ENCODE data around the gene DGKI. TPM values are rescaled to one million over a fixed set of nuclear protein-coding genes. Genes with fewer than 3 reads are reported as not detected.

DGKI gene
- total and polyA plus RNA-seq, 4 donors, result 0.01 to 0.37 (median 0.31) TPM

DNA sequence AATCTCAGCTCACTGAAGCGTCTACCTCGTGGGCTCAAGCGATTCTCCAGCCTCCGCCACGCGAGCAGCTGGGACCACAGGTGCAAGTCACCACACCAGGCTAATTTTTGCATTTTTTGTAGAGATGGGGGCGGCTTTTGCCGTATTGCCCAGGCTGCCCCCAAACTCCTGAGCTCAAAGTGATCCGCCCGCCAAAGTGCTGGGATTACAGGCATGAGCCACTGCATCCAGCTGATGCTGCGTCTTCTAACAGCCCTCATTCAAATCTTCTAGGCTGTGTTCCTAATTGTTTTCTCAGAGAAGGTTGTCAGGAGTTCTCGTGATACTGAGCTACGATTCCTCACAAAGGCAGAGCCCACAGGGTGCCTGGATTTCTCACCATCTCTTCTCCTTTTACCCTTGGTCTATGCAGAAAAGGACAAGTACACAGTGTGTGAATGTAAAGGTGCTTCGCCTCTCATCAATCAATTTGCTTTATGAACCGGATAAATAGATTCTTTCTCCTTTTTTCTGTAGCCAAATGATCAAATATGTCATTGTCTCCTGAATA, 255.9 kb downstream of the DGKI start:
- no peaks in the 10 kb centered on the region for H3K9me3 ChIP-seq (ENCODE audit: control insufficient read depth in 4 of 4, low read length in 3 of 4)
- DNase-seq (ENCODE audit: low spot score), result no peak
- H3K36me3 ChIP-seq (ENCODE audit: control insufficient read depth in 4 of 4, insufficient read depth in 3 of 4, low read depth in 1 of 4, low read length in 3 of 4), result no peaks in the 10 kb centered on the region
- WGBS, result 88% methylated on average over 15 of the region's 15 CpGs
- H3K9ac ChIP-seq (ENCODE audit: low read depth in 1 of 2, low read length in 2 of 2), result no peak overlapping the region
- peaks cover 0 to 2% (median under 1%) of the 10 kb centered on the region in 4 donors for H3K4me1 ChIP-seq (ENCODE audit: control insufficient read depth in 4 of 4, insufficient read depth in 4 of 4, low read length in 3 of 4)
- H3K27me3 ChIP-seq (ENCODE audit: control insufficient read depth in 4 of 4, insufficient read depth in 4 of 4, low read length in 3 of 4), result no peaks in the 10 kb centered on the region
- TF ChIP-seq RAD21 (IDR thresholded peaks at IDR 0.05) (no peak), JUND (IDR thresholded peaks at IDR 0.05) (no peak), FOXA1 (IDR thresholded peaks at IDR 0.05) (no peak), NR2F2 (IDR thresholded peaks at IDR 0.05) (no peak), RXRA (IDR thresholded peaks at IDR 0.05) (no peak), HNF4A (conservative IDR thresholded peaks at IDR 0.05) (no peak), HNF4G (IDR thresholded peaks at IDR 0.05) (no peak), EGR1 (IDR thresholded peaks at IDR 0.05; ENCODE audit: low read depth in 2 of 2) (no peak), FOXA2 (IDR thresholded peaks at IDR 0.05) (no peak)
- TF ChIP-seq, protein P1, sequence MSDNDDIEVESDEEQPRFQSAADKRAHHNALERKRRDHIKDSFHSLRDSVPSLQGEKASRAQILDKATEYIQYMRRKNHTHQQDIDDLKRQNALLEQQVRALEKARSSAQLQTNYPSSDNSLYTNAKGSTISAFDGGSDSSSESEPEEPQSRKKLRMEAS (IDR thresholded peaks at IDR 0.05), result no peak
- TF ChIP-seq, protein P2, sequence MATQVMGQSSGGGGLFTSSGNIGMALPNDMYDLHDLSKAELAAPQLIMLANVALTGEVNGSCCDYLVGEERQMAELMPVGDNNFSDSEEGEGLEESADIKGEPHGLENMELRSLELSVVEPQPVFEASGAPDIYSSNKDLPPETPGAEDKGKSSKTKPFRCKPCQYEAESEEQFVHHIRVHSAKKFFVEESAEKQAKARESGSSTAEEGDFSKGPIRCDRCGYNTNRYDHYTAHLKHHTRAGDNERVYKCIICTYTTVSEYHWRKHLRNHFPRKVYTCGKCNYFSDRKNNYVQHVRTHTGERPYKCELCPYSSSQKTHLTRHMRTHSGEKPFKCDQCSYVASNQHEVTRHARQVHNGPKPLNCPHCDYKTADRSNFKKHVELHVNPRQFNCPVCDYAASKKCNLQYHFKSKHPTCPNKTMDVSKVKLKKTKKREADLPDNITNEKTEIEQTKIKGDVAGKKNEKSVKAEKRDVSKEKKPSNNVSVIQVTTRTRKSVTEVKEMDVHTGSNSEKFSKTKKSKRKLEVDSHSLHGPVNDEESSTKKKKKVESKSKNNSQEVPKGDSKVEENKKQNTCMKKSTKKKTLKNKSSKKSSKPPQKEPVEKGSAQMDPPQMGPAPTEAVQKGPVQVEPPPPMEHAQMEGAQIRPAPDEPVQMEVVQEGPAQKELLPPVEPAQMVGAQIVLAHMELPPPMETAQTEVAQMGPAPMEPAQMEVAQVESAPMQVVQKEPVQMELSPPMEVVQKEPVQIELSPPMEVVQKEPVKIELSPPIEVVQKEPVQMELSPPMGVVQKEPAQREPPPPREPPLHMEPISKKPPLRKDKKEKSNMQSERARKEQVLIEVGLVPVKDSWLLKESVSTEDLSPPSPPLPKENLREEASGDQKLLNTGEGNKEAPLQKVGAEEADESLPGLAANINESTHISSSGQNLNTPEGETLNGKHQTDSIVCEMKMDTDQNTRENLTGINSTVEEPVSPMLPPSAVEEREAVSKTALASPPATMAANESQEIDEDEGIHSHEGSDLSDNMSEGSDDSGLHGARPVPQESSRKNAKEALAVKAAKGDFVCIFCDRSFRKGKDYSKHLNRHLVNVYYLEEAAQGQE (IDR thresholded peaks at IDR 0.05), result no peak
- H3K27ac ChIP-seq (ENCODE audit: low read depth in 1 of 2, low read length in 2 of 2), result no peak overlapping the region
- no peak overlapping the region for H3K4me3 ChIP-seq (ENCODE audit: low read depth in 1 of 3, low read length in 3 of 3)

DNA sequence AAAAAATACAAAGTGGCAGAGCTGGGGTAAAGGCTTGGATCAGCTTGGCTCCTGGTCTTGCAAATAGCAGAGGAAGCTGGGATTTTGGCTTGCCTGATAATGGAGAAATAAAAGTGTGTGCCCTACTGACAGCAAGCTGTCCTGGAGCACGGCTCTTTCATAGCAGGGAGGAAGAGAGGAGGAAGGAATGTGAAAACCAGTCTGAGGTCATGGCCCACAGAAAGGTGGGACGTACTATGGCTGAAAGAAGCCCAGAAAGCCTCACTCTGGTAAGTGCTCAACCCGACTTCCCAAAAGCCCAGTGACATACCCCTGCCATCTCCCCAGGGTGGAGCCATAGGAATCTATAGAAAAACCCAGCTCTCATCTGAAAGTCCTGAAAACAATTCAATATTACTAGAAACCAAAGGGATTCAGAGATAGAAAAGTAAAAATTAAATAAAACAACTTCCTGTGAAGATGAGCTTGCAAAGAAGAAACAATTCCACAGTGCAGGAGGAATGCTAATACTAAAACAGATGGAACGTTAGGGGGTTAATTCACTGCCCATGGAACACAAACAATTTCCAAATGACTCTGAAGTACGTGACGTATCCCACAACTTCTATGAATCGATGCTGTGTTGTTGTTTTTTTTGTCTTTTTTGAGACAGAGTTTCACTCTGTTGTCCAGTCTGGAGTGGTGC, 256.6 kb downstream of the DGKI start:
- no peaks in the 10 kb centered on the region for H3K36me3 ChIP-seq (ENCODE audit: control insufficient read depth in 4 of 4, insufficient read depth in 3 of 4, low read depth in 1 of 4, low read length in 3 of 4)
- H3K9ac ChIP-seq (ENCODE audit: low read depth in 1 of 2, low read length in 2 of 2), result no peak overlapping the region
- no peaks in the 10 kb centered on the region for H3K9me3 ChIP-seq (ENCODE audit: control insufficient read depth in 4 of 4, low read length in 3 of 4)
- no peak for DNase-seq (ENCODE audit: low spot score)
- no peak overlapping the region for H3K27ac ChIP-seq (ENCODE audit: low read depth in 1 of 2, low read length in 2 of 2)
- H3K4me1 ChIP-seq (ENCODE audit: control insufficient read depth in 4 of 4, insufficient read depth in 4 of 4, low read length in 3 of 4), result peaks cover 0 to 2% (median under 1%) of the 10 kb centered on the region in 4 donors
- 78% methylated on average over 7 of the region's 7 CpGs for WGBS
- TF ChIP-seq RXRA (IDR thresholded peaks at IDR 0.05) (no peak), EGR1 (IDR thresholded peaks at IDR 0.05; ENCODE audit: low read depth in 2 of 2) (no peak)
- TF ChIP-seq, protein P3, sequence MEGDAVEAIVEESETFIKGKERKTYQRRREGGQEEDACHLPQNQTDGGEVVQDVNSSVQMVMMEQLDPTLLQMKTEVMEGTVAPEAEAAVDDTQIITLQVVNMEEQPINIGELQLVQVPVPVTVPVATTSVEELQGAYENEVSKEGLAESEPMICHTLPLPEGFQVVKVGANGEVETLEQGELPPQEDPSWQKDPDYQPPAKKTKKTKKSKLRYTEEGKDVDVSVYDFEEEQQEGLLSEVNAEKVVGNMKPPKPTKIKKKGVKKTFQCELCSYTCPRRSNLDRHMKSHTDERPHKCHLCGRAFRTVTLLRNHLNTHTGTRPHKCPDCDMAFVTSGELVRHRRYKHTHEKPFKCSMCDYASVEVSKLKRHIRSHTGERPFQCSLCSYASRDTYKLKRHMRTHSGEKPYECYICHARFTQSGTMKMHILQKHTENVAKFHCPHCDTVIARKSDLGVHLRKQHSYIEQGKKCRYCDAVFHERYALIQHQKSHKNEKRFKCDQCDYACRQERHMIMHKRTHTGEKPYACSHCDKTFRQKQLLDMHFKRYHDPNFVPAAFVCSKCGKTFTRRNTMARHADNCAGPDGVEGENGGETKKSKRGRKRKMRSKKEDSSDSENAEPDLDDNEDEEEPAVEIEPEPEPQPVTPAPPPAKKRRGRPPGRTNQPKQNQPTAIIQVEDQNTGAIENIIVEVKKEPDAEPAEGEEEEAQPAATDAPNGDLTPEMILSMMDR (IDR thresholded peaks at IDR 0.05; ENCODE audit: low read depth, low read length, missing input control), result no peak
- TF ChIP-seq, protein P2 (IDR thresholded peaks at IDR 0.05), result no peak
- H3K27me3 ChIP-seq (ENCODE audit: control insufficient read depth in 4 of 4, insufficient read depth in 4 of 4, low read length in 3 of 4), result no peaks in the 10 kb centered on the region
- no peak overlapping the region for H3K4me3 ChIP-seq (ENCODE audit: low read depth in 1 of 3, low read length in 3 of 3)
